HG03457 (cell line): ENCODE data around the gene ALK.

Experiments used
- ATAC-seq: cut with Tn5 transposase; IDR thresholded peaks from one replicate; pipeline ENCODE4 v1.9.1; 2021; ENCODE audit warnings: moderate number of reproducible peaks; ENCODE audit not compliant: unreplicated experiment

The ALK gene

GRCh38 chr2:29799628-29800027 lies 121.8 kb downstream of the ALK start:
- ATAC-seq = no peak

- no peak for ATAC-seq
These were observed 123.5 kb downstream of the ALK start for GRCh38 chr2:29797916-29798315.

- no peak for ATAC-seq
These were observed 124.9 kb downstream of the ALK start for GRCh38 chr2:29796446-29796845.

GRCh38 chr2:29789911-29790485 lies 131.4 kb downstream of the ALK start:
- ATAC-seq = no peak

GRCh38 chr2:29787473-29788465 lies 133.6 kb downstream of the ALK start:
- ATAC-seq = no peak

- no peak for ATAC-seq
These were observed 135.0 kb downstream of the ALK start for GRCh38 chr2:29786361-29786760.

- ATAC-seq = no peak
These were observed 137.7 kb downstream of the ALK start for GRCh38 chr2:29783666-29784065.

- no peak for ATAC-seq
These were observed 138.6 kb downstream of the ALK start for GRCh38 chr2:29782549-29783458.

GRCh38 chr2:29782087-29782486 lies 139.3 kb downstream of the ALK start:
- no peak for ATAC-seq

- no peak for ATAC-seq
These were observed 140.5 kb downstream of the ALK start for GRCh38 chr2:29780906-29781305.

GRCh38 chr2:29777161-29777560 lies 144.2 kb downstream of the ALK start:
- ATAC-seq = no peak

- ATAC-seq = no peak
These were observed 145.0 kb downstream of the ALK start for GRCh38 chr2:29776406-29776805.

- no peak for ATAC-seq
These were observed 145.4 kb downstream of the ALK start for GRCh38 chr2:29775937-29776336.

- no peak for ATAC-seq
These were observed 146.8 kb downstream of the ALK start for GRCh38 chr2:29774624-29775023.

- ATAC-seq = no peak
These were observed 150.5 kb downstream of the ALK start for GRCh38 chr2:29770846-29771245.

- ATAC-seq = no peak
These were observed 151.5 kb downstream of the ALK start for GRCh38 chr2:29769847-29770246.

- ATAC-seq = no peak
These were observed 153.6 kb downstream of the ALK start for GRCh38 chr2:29767606-29768335.

- no peak for ATAC-seq
These were observed 155.2 kb downstream of the ALK start for GRCh38 chr2:29766191-29766590.

GRCh38 chr2:29765721-29766120 lies 155.7 kb downstream of the ALK start:
- no peak for ATAC-seq

GRCh38 chr2:29763371-29763770 lies 158.0 kb downstream of the ALK start:
- no peak for ATAC-seq

- no peak for ATAC-seq
These were observed 159.1 kb downstream of the ALK start for GRCh38 chr2:29762239-29762638.
